ENCODE results near the gene KDELR3. TPM values are rescaled to one million over a fixed set of nuclear protein-coding genes. Genes with fewer than 3 reads are reported as not detected.

Gene KDELR3
- total and polyA plus RNA-seq, 10 donors, result 1.00 to 4.9 (median 2.9) TPM

- H3K4me3 ChIP-seq, result no peak overlapping the region
- no peaks in the 10 kb centered on the region for H3K9me3 ChIP-seq
- no peaks in the 10 kb centered on the region for H3K36me3 ChIP-seq
- no peak for TF ChIP-seq CTCF (IDR thresholded peaks at IDR 0.05 in 8 of 11, conservative IDR thresholded peaks at IDR 0.05 in 3 of 11)
- no peak for DNase-seq
- intact Hi-C loops (cut with DNase I; ENCODE audit: low total_unique reads), result no loop called here
- H3K27me3 ChIP-seq (replicated peaks in 1 of 7), result peaks cover 0 to 95% (median 56%) of the 10 kb centered on the region in 7 donors
- WGBS, 5 donors, result 73 to 81% (median 78%) methylated on average over 3 to 4 of the region's 4 CpGs
- H3K27ac ChIP-seq, result no peak overlapping the region
- peaks cover 0 to 24% (median 19%) of the 10 kb centered on the region in 6 donors for H3K4me1 ChIP-seq
These were observed 16.0 kb upstream of the KDELR3 start for GRCh38 chr22:38451864-38452263.

GRCh38 chr22:38452373-38453065, 15.4 kb upstream of the KDELR3 start:
- Histone ChIP-seq H3K4me3 (no peak overlapping the region), H3K36me3 (no peaks in the 10 kb centered on the region), H3K4me1 (peaks cover 0 to 24% (median 19%) of the 10 kb centered on the region in 6 donors), H3K9me3 (no peaks in the 10 kb centered on the region), H3K27ac (no peak overlapping the region), H3K27me3 (replicated peaks in 1 of 7) (peaks cover 0 to 95% (median 62%) of the 10 kb centered on the region in 7 donors)
- 44 to 62% (median 51%) methylated on average over 24 to 25 of the region's 25 CpGs for WGBS, 5 donors
- no peak for DNase-seq
- intact Hi-C loops (cut with DNase I; ENCODE audit: low total_unique reads), result no loop called here
- no peak for TF ChIP-seq CTCF (IDR thresholded peaks at IDR 0.05 in 8 of 11, conservative IDR thresholded peaks at IDR 0.05 in 3 of 11)
- TF ChIP-seq POLR2A (IDR thresholded peaks at IDR 0.05), result no peak
- TF ChIP-seq POLR2AphosphoS5 (IDR thresholded peaks at IDR 0.05), result no peak

GRCh38 chr22:38453066-38453672, 14.7 kb upstream of the KDELR3 start:
- intact Hi-C loops (cut with DNase I; ENCODE audit: low total_unique reads), result no loop called here

More at GRCh38 chr22:38453066-38453672, 14.7 kb upstream of the KDELR3 start:
- DNase-seq, result no peak
- no peaks in the 10 kb centered on the region for H3K9me3 ChIP-seq
- H3K4me1 ChIP-seq, result peaks cover 0 to 24% (median 19%) of the 10 kb centered on the region in 6 donors
- TF ChIP-seq POLR2A (IDR thresholded peaks at IDR 0.05) (no peak), CTCF (IDR thresholded peaks at IDR 0.05 in 8 of 11, conservative IDR thresholded peaks at IDR 0.05 in 3 of 11) (no peak), POLR2AphosphoS5 (IDR thresholded peaks at IDR 0.05) (no peak)
- H3K27ac ChIP-seq, result no peak overlapping the region
- no peaks in the 10 kb centered on the region for H3K36me3 ChIP-seq
- H3K27me3 ChIP-seq (replicated peaks in 1 of 7), result peaks cover 0 to 98% (median 63%) of the 10 kb centered on the region in 7 donors
- H3K4me3 ChIP-seq, result no peak overlapping the region
- 83 to 91% (median 88%) methylated on average over 11 of the region's 11 CpGs for WGBS, 5 donors

Measured in spleen (tissue), 11 donors.